ENCODE measurements around the gene MMP28. TPM values are rescaled to one million over a fixed set of nuclear protein-coding genes. Genes with fewer than 3 reads are reported as not detected.

Gene MMP28
- total and polyA plus RNA-seq, 10 of the 15 experiments (the other 5 are each of a cell fraction or from before 2014, with no cell fraction given): not detected

- 0 out of 2 replicates have a peak, but pooled peaks have one; percentile 7 for TF ChIP-seq NFYB (IDR thresholded peaks at IDR 0.05; ENCODE audit: insufficient read depth, low read depth, low read length)
- TF ChIP-seq IRF3 (IDR thresholded peaks at IDR 0.05): no peak
- peak; percentile 82 for TF ChIP-seq RAD21 (IDR thresholded peaks at IDR 0.05; ENCODE audit: insufficient read depth, low read depth, low read length)
- no peak for TF ChIP-seq MEF2B (IDR thresholded peaks at IDR 0.05; ENCODE audit: partially characterized antibody, poor library complexity, severe bottlenecking)
- peak; percentile 68 for TF ChIP-seq YY1 (IDR thresholded peaks at IDR 0.05; ENCODE audit: low read depth, low read length)
- TF ChIP-seq SMC3 (IDR thresholded peaks at IDR 0.05; ENCODE audit: borderline replicate concordance, low read length): peak; percentile 73; the same call in 1 of the 2 replicates
- TF ChIP-seq FOS (IDR thresholded peaks at IDR 0.05; ENCODE audit: borderline replicate concordance, extremely low read depth, insufficient read length): no peak
- TF ChIP-seq SMARCA5 (IDR thresholded peaks at IDR 0.05): peak; percentile 83
These were observed 9.3 kb upstream of the MMP28 start (continued) for GRCh38 chr17:35804658-35805192.

GRCh38 chr17:35801583-35802224, 6.3 kb upstream of the MMP28 start:
- Histone ChIP-seq H3K27ac (ENCODE audit: control insufficient read depth, insufficient read depth) (no peak overlapping the region), H3K36me3 (ENCODE audit: control insufficient read depth in 2 of 2, insufficient read depth in 2 of 2, low read length in 1 of 2) (no peaks in the 10 kb centered on the region), H3K9ac (ENCODE audit: control insufficient read depth, insufficient read depth, low read length) (no peak overlapping the region), H3K79me2 (ENCODE audit: control insufficient read depth, insufficient read depth, low read length) (no peaks in the 10 kb centered on the region), H2AFZ (ENCODE audit: control insufficient read depth, low read depth, low read length) (no peak overlapping the region), H3K4me3 (no peak overlapping the region), H3K27me3 (replicated peaks in 1 of 2; ENCODE audit: control insufficient read depth in 2 of 2, insufficient read depth in 2 of 2, low read length in 1 of 2) (peaks cover 0 to 4% of the 10 kb centered on the region in 2 experiments; a peak in 3 of 4 replicates), H3K4me1 (ENCODE audit: control insufficient read depth, insufficient read depth, low read length) (no peaks in the 10 kb centered on the region; the same call in 1 of the 2 replicates), H3K9me3 (replicated peaks; ENCODE audit: control insufficient read depth, insufficient read depth, low read length) (no peaks in the 10 kb centered on the region), H4K20me1 (ENCODE audit: control insufficient read depth, insufficient read depth) (no peaks in the 10 kb centered on the region), H3K4me2 (ENCODE audit: control insufficient read depth, insufficient read depth) (no peak overlapping the region)
- ATAC-seq: no peak
- 31% methylated on average over 9 of the region's 9 CpGs for WGBS (ENCODE audit: insufficient coverage, insufficient replicate concordance, low lambda C conversion rate, missing lambda C conversion rate)
- DNase-seq (ENCODE audit: low read depth, low spot score): no peak
- in situ Hi-C loops (cut with MboI): no loop called here
- ChIA-PET CTCF (no interaction called here), SMC1A (ENCODE audit: uncharacterized antibody, unreplicated experiment) (no interaction called here), POLR2A (no interaction called here), RAD21 (ENCODE audit: unreplicated experiment) (no interaction called here)
- TF ChIP-seq CREM (IDR thresholded peaks at IDR 0.05; ENCODE audit: low read depth): no peak
- no peak for TF ChIP-seq ZBTB11 (CRISPR knock-in tag; IDR thresholded peaks at IDR 0.05)
- no peak for TF ChIP-seq ATF7 (IDR thresholded peaks at IDR 0.05; ENCODE audit: low read depth)
- no peak for TF ChIP-seq ASH2L (IDR thresholded peaks at IDR 0.05; ENCODE audit: borderline replicate concordance, low read depth)
- TF ChIP-seq POLR2A (IDR thresholded peaks at IDR 0.05; ENCODE audit: low read depth, low read length): no peak
- TF ChIP-seq ZNF274 (IDR thresholded peaks at IDR 0.05; ENCODE audit: insufficient read depth, insufficient read length): no peak
- TF ChIP-seq RELA (IDR thresholded peaks at IDR 0.05; ENCODE audit: borderline replicate concordance, partially characterized antibody): no peak
- no TSS peak for BruUV-seq (replicated peaks)
- FAIRE-seq: no peak
- intact Hi-C loops (cut with micrococcal nuclease; ENCODE audit: unreplicated experiment): no loop called here
